HCT116 (cell line): ENCODE measurements around the gene GRIN1. TPM values are rescaled to one million over a fixed set of nuclear protein-coding genes. Genes with fewer than 3 reads are reported as not detected.

ENCODE experiments used
- ATAC-seq: fragments of 200-7000 bp; cut with Tn5 transposase; 2 replicates; pipeline ENCODE4 v1.9.1; 2020; ENCODE audit warnings: mild to moderate bottlenecking, moderate library complexity
- BruUV-seq: library from RNA; stranded (reverse); fragments of 400-500 nt; replicated peaks from 2 replicates; lab custom pipeline; 2021; lab: Mats Ljungman, UMichigan
- CTCF ChIA-PET: fragments of 300-600 bp; sonication (Branson Sonifier 250); formaldehyde crosslinking; loops from one replicate; lab custom pipeline; 2021; ENCODE audit warnings: antibody characterized with exemption; lab: Charles Lee
- POLR2A ChIA-PET: fragments of 300-600, 350-600 bp; sonication (Branson Sonifier 250); formaldehyde crosslinking; loops from one replicate; lab custom pipeline; 2021; ENCODE audit warnings: antibody characterized with exemption; lab: Charles Lee
- RAD21 ChIA-PET, 2 experiments: fragments of 300-600 bp; sonication (Branson Sonifier 250); formaldehyde crosslinking; loops; one replicate each; lab custom pipeline; 2023; ENCODE audit warnings: low total read pairs in 2 of 2; ENCODE audit not compliant: uncharacterized antibody in 2 of 2, unreplicated experiment in 2 of 2, low non-redundant PET in 1 of 2; lab: Charles Lee
- DNase-seq: peaks from one replicate; pipeline ENCODE4 v3.0.0-alpha.2; 2010; ENCODE audit warnings: low read depth, low spot score
- H2AFZ ChIP-seq: fragments of 200-600 bp; shearing (Covaris generic), sonication (generic); 2 replicates; pipeline ENCODE4 v1.6.1; 2017; ENCODE audit warnings: low read depth, mixed run types, mixed read lengths, antibody characterized with exemption, low read length; ENCODE audit not compliant: poor library complexity, severe bottlenecking
- H3K27ac ChIP-seq: 2 replicates; pipeline ENCODE4 v1.5.1; 2012; ENCODE audit warnings: low read depth, low read length
- H3K27me3 ChIP-seq: fragments of 200-600 bp; sonication (generic); 2 replicates; pipeline ENCODE4 v1.6.1; 2016; ENCODE audit warnings: mixed run types, low read length, mixed read lengths; ENCODE audit not compliant: insufficient read depth
- H3K36me3 ChIP-seq, 2 experiments: fragments of 200-500 bp in 1 of 2; fragments of 200-600 bp in 1 of 2; sonication (Bioruptor generic) in 1 of 2; sonication (generic) in 1 of 2; 2 replicates each; pipeline versions ENCODE4 v1.5.1 to v1.6.1; 2014 to 2016; ENCODE audit warnings: low read length in 2 of 2, inconsistent platforms in 1 of 2, mixed read lengths in 1 of 2, mixed run types in 1 of 2; ENCODE audit not compliant: insufficient read depth in 2 of 2, control insufficient read depth in 1 of 2
- H3K4me1 ChIP-seq, 2 experiments: fragments of 200-600 bp in 1 of 2; sonication (generic) in 1 of 2; 2 replicates each; pipeline versions ENCODE4 v1.5.1 to v1.6.1; 2012 to 2017; ENCODE audit warnings: low read length in 2 of 2, inconsistent platforms in 1 of 2, mild to moderate bottlenecking in 1 of 2, mixed read lengths in 1 of 2, mixed run types in 1 of 2, moderate library complexity in 1 of 2; ENCODE audit not compliant: insufficient read depth in 2 of 2, control insufficient read depth in 1 of 2
- H3K4me2 ChIP-seq: fragments of 200-600 bp; sonication (generic); 2 replicates; pipeline ENCODE4 v1.6.1; 2017; ENCODE audit warnings: mixed run types, low read length, mixed read lengths
- H3K4me3 ChIP-seq, 2 experiments: fragments of 200-600 bp in 1 of 2; sonication (generic) in 1 of 2; replicated peaks in 1 of 2; 2 replicates each; pipeline ENCODE4 v1.5.1; 2011 to 2016; ENCODE audit warnings: low read length in 2 of 2, control low read depth in 1 of 2, low read depth in 1 of 2, mild to moderate bottlenecking in 1 of 2, mixed read lengths in 1 of 2, mixed run types in 1 of 2
- H3K79me2 ChIP-seq: fragments of 200-600 bp; sonication (generic); 2 replicates; pipeline ENCODE4 v1.6.1; 2017; ENCODE audit warnings: mild to moderate bottlenecking, mixed run types, low read length, moderate library complexity, mixed read lengths; ENCODE audit not compliant: insufficient read depth
- H3K9ac ChIP-seq: fragments of 200-600 bp; sonication (generic); 2 replicates; pipeline ENCODE4 v1.6.1; 2016; ENCODE audit warnings: low read length, mixed read lengths
- H3K9me2 ChIP-seq: fragments of 200-600 bp; sonication (generic), shearing (Covaris generic); 2 replicates; pipeline ENCODE4 v1.6.1; 2017; ENCODE audit warnings: mixed run types, mild to moderate bottlenecking, moderate library complexity; ENCODE audit not compliant: insufficient read depth
- H3K9me3 ChIP-seq, 2 experiments: fragments of 200-500 bp in 1 of 2; fragments of 200-600 bp in 1 of 2; sonication (Bioruptor generic) in 1 of 2; sonication (generic) in 1 of 2; 2 replicates each; pipeline ENCODE4 v1.6.1; 2014 to 2017; ENCODE audit warnings: low read length in 2 of 2, mixed read lengths in 2 of 2, inconsistent platforms in 1 of 2, low read depth in 1 of 2, mild to moderate bottlenecking in 1 of 2, mixed run types in 1 of 2, moderate library complexity in 1 of 2; ENCODE audit not compliant: control insufficient read depth in 1 of 2, insufficient read depth in 1 of 2
- H4K20me1 ChIP-seq: fragments of 200-600 bp; sonication (generic), shearing (Covaris generic); 2 replicates; pipeline ENCODE4 v1.6.1; 2017; ENCODE audit warnings: mixed run types, mild to moderate bottlenecking, moderate library complexity; ENCODE audit not compliant: insufficient read depth
- CEBPB ChIP-seq: IDR thresholded peaks from 2 replicates; pipeline ENCODE4 v1.6.1; 2012; ENCODE audit warnings: low read depth
- ELF1 ChIP-seq: IDR thresholded peaks from 2 replicates; pipeline ENCODE4 v1.6.1; 2012; ENCODE audit warnings: low read depth, borderline replicate concordance
- EZH2 ChIP-seq: fragments of 200-600 bp; sonication (generic); IDR thresholded peaks from 2 replicates; pipeline ENCODE4 v1.6.1; 2017; ENCODE audit warnings: antibody characterized with exemption, mixed run types
- EZH2phosphoT487 ChIP-seq: fragments of 200-600 bp; IDR thresholded peaks from 2 replicates; pipeline ENCODE4 v1.6.1; 2018; ENCODE audit warnings: antibody characterized with exemption, borderline replicate concordance
- FOSL1 ChIP-seq: IDR thresholded peaks from 2 replicates; pipeline ENCODE4 v1.6.1; 2012; ENCODE audit warnings: low read depth
- POLR2A ChIP-seq: IDR thresholded peaks from 2 replicates; pipeline ENCODE4 v1.7.0; 2011; ENCODE audit warnings: borderline replicate concordance; ENCODE audit not compliant: insufficient read depth, insufficient read length; ENCODE audit errors: extremely low read depth
- POLR2AphosphoS5 ChIP-seq: IDR thresholded peaks from 2 replicates; pipeline ENCODE4 v1.6.1; 2011; ENCODE audit warnings: mild to moderate bottlenecking, low read depth, low read length, moderate library complexity
- ZBTB33 ChIP-seq: IDR thresholded peaks from 2 replicates; pipeline ENCODE4 v1.6.1; 2011; ENCODE audit warnings: mild to moderate bottlenecking, low read length, moderate library complexity; ENCODE audit not compliant: insufficient replicate concordance; ENCODE audit errors: extremely low read depth
- ZFX ChIP-seq: fragments of 450-650 bp; IDR thresholded peaks from 2 replicates; pipeline ENCODE4 v1.6.1; 2017
- intact Hi-C: fragments of 100-400 bp; cut with micrococcal nuclease; formaldehyde crosslinking; loops from 2 replicates; pipeline ENCODE4 v1.10.0; 2022
- total RNA-seq: library from RNA; stranded (reverse); gene quantifications from one replicate; pipeline ENCODE4 v1.2.1, GENCODE V29; 2021; ENCODE audit not compliant: unreplicated experiment
- TF ChIP-seq, protein P1 (sequence below): IDR thresholded peaks from 2 replicates; pipeline ENCODE4 v1.6.1; 2012
- TF ChIP-seq, protein P2 (sequence below), 3 experiments: fragments of 200-600 bp in 1 of 3; sonication (generic) in 1 of 3; IDR thresholded peaks in 2 of 3; conservative IDR thresholded peaks in 1 of 3; 2 replicates each; pipeline ENCODE4 v1.5.1; 2012 to 2017; ENCODE audit warnings: low read depth in 2 of 3, low read length in 2 of 3, antibody characterized with exemption in 1 of 3, borderline replicate concordance in 1 of 3, control low read depth in 1 of 3, mild to moderate bottlenecking in 1 of 3, mixed read lengths in 1 of 3, mixed run types in 1 of 3, moderate library complexity in 1 of 3; ENCODE audit not compliant: insufficient read depth in 1 of 3

The GRIN1 gene
- total RNA-seq, 1 experiment from 2014 or later = 23.1 TPM

GRCh38 chr9:137103206-137103999 lies 35.6 kb upstream of the GRIN1 start:
- TF ChIP-seq FOSL1 (no peak), EZH2phosphoT487 (no peak), POLR2AphosphoS5 (no peak), CEBPB (no peak)
- TF ChIP-seq, protein P1, sequence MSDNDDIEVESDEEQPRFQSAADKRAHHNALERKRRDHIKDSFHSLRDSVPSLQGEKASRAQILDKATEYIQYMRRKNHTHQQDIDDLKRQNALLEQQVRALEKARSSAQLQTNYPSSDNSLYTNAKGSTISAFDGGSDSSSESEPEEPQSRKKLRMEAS = no peak
- DNase-seq = no peak
- H3K4me1 ChIP-seq = no peaks in the 10 kb centered on the region
- H3K27ac ChIP-seq = no peak overlapping the region
- peaks cover 0 to 21% of the 10 kb centered on the region in 2 experiments; a peak in 1 of 4 replicates for H3K9me3 ChIP-seq
- H3K9me2 ChIP-seq = no peaks in the 10 kb centered on the region
- no peak for ATAC-seq
- H4K20me1 ChIP-seq = no peaks in the 10 kb centered on the region
- no peak overlapping the region for H2AFZ ChIP-seq
- H3K27me3 ChIP-seq = no peaks in the 10 kb centered on the region
- intact Hi-C loops = no loop called here
- POLR2A ChIA-PET = no interaction called here
- H3K4me3 ChIP-seq = no peak overlapping the region
- BruUV-seq = no TSS peak
- no peak overlapping the region for H3K4me2 ChIP-seq
- H3K36me3 ChIP-seq = peaks cover 8 to 50% of the 10 kb centered on the region in 2 experiments
- RAD21 ChIA-PET = no interaction called here
- no peak overlapping the region for H3K9ac ChIP-seq
- CTCF ChIA-PET = no interaction called here
- H3K79me2 ChIP-seq = no peaks in the 10 kb centered on the region

- no TSS peak for BruUV-seq
- Histone ChIP-seq H3K27ac (peak overlapping the region; percentile 18; the same call in 1 of the 2 replicates), H3K4me1 (no peaks in the 10 kb centered on the region), H3K79me2 (no peaks in the 10 kb centered on the region), H3K9ac (no peak overlapping the region), H3K27me3 (no peaks in the 10 kb centered on the region), H4K20me1 (no peaks in the 10 kb centered on the region), H2AFZ (no peak overlapping the region), H3K36me3 (peaks cover 11 to 60% of the 10 kb centered on the region in 2 experiments), H3K4me2 (no peak overlapping the region), H3K9me3 (peaks cover 0 to 21% of the 10 kb centered on the region in 2 experiments; a peak in 1 of 4 replicates), H3K4me3 (no peak overlapping the region), H3K9me2 (no peaks in the 10 kb centered on the region)
- no peak for ATAC-seq
- no peak for DNase-seq
- ChIA-PET RAD21 (no interaction called here), POLR2A (no interaction called here), CTCF (no interaction called here)
- intact Hi-C loops = no loop called here
- TF ChIP-seq ELF1 = no peak
- TF ChIP-seq, protein P1 = no peak
- no peak for TF ChIP-seq ZBTB33
- TF ChIP-seq, protein P2, sequence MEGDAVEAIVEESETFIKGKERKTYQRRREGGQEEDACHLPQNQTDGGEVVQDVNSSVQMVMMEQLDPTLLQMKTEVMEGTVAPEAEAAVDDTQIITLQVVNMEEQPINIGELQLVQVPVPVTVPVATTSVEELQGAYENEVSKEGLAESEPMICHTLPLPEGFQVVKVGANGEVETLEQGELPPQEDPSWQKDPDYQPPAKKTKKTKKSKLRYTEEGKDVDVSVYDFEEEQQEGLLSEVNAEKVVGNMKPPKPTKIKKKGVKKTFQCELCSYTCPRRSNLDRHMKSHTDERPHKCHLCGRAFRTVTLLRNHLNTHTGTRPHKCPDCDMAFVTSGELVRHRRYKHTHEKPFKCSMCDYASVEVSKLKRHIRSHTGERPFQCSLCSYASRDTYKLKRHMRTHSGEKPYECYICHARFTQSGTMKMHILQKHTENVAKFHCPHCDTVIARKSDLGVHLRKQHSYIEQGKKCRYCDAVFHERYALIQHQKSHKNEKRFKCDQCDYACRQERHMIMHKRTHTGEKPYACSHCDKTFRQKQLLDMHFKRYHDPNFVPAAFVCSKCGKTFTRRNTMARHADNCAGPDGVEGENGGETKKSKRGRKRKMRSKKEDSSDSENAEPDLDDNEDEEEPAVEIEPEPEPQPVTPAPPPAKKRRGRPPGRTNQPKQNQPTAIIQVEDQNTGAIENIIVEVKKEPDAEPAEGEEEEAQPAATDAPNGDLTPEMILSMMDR (IDR thresholded peaks at IDR 0.05 in 2 of 3, conservative IDR thresholded peaks at IDR 0.05 in 1 of 3; ENCODE audit: borderline replicate concordance in 1 of 3, insufficient read depth in 1 of 3, low read depth in 2 of 3, low read length in 2 of 3) = no peak
- TF ChIP-seq ZFX = no peak
- TF ChIP-seq EZH2phosphoT487 = no peak
- TF ChIP-seq EZH2 = no peak
- TF ChIP-seq POLR2A = no peak
These were observed 32.9 kb upstream of the GRIN1 start for GRCh38 chr9:137105814-137106661.
